T-helper 2 cell (primary cell): ENCODE results near the gene PCDHA11.
"Not testable (repeated sequence)": the region's sequence is repeated elsewhere in the genome, so short reads cannot be mapped to it uniquely, and the experiment has no call there.

Source experiments
- DNase-seq, 5 experiments: peaks; one replicate each; pipeline versions ENCODE4 v3.0.0 to v3.0.0-alpha.2; 2012 to 2022
- total RNA-seq, 2 donors: gene quantifications; one replicate each; lab custom pipeline; 2026; lab: John Stamatoyannopoulos, UW

Gene PCDHA11
- total RNA-seq = 0 reads per million in 2 donors

GRCh38 chr5:140868721-140869554 lies at the start of gene PCDHA11:
TSS of gene PCDHA11 (plus strand) at chr5:140868957. CDS start at chr5:140869104, 147 bp downstream.
- no peak for DNase-seq

- peak in 1 of 5 experiments; percentile 8 for DNase-seq
Measured at GRCh38 chr5:140821375-140822280, 47.1 kb upstream of the PCDHA11 start, which contains the start of gene PCDHA5. TSS of gene PCDHA5 (plus strand) at chr5:140821613.

GRCh38 chr5:140822281-140822629 lies 46.5 kb upstream of the PCDHA11 start:
- no peak for DNase-seq

- not testable (repeated sequence) for DNase-seq
Measured at GRCh38 chr5:140822969-140823368, 45.8 kb upstream of the PCDHA11 start.

- DNase-seq = no peak
Measured at GRCh38 chr5:140823475-140823874, 45.3 kb upstream of the PCDHA11 start.

- no peak for DNase-seq
Measured at GRCh38 chr5:140827704-140828361, 40.9 kb upstream of the PCDHA11 start, which contains the start of gene PCDHA6. TSS of gene PCDHA6 (plus strand) at chr5:140827960. CDS start at chr5:140828092, 132 bp downstream.

- no peak for DNase-seq
Measured at GRCh38 chr5:140828362-140828737, 40.4 kb upstream of the PCDHA11 start.

GRCh38 chr5:140829511-140830501 lies 39.0 kb upstream of the PCDHA11 start:
- not testable (repeated sequence) for DNase-seq

- no peak for DNase-seq
Measured at GRCh38 chr5:140833993-140834392, 34.8 kb upstream of the PCDHA11 start, which contains the start of gene PCDHA7. TSS of gene PCDHA7 (plus strand) at chr5:140834269. CDS start at chr5:140834384, 115 bp downstream.

- DNase-seq = not testable (repeated sequence)
Measured at GRCh38 chr5:140834439-140835008, 34.2 kb upstream of the PCDHA11 start.

GRCh38 chr5:140835622-140836510 lies 32.9 kb upstream of the PCDHA11 start:
- DNase-seq = no peak

- no peak for DNase-seq
Measured at GRCh38 chr5:140840978-140841962, 27.5 kb upstream of the PCDHA11 start, which contains the start of gene PCDHA8. TSS of gene PCDHA8 (plus strand) at chr5:140841187. CDS start at chr5:140841322, 135 bp downstream.

GRCh38 chr5:140842798-140843733 lies 25.7 kb upstream of the PCDHA11 start:
- DNase-seq = no peak

- DNase-seq = not testable (repeated sequence)
Measured at GRCh38 chr5:140848139-140849102, 20.3 kb upstream of the PCDHA11 start, which contains the start of gene PCDHA9. TSS of gene PCDHA9 (plus strand) at chr5:140848382. CDS start at chr5:140848496, 114 bp downstream.

- not testable (repeated sequence) for DNase-seq
Measured at GRCh38 chr5:140849831-140850634, 18.7 kb upstream of the PCDHA11 start.
